Body of pancreas (tissue), 4 donors: ENCODE data around the gene PBX3. TPM values are rescaled to one million over a fixed set of nuclear protein-coding genes. Genes with fewer than 3 reads are reported as not detected.
A peak's percentile ranks its signal among the peaks of the same experiment; 100 is the strongest.
"Not testable (repeated sequence)": the region's sequence is repeated elsewhere in the genome, so short reads cannot be mapped to it uniquely, and the experiment has no call there.

Experiments used
- ATAC-seq: fragments of 150-250 bp; one replicate; pipeline ENCODE4 v1.9.1; 2016
- DNase-seq, 4 donors: peaks; one replicate each; pipeline ENCODE4 v3.0.0-alpha.2; 2019
- H3K27ac ChIP-seq, 4 donors: fragments of 200-600 bp; sonication (generic); 1 replicate in 3 of 4; 2 replicates in 1 of 4; pipeline versions ENCODE4 v1.5.1 to v1.6.1; 2016 to 2019; ENCODE audit warnings: mild to moderate bottlenecking in 1 of 4, mixed read lengths in 1 of 4, moderate library complexity in 1 of 4
- H3K27me3 ChIP-seq, 2 donors: fragments of 200-600 bp; sonication (generic); one replicate each; pipeline ENCODE4 v1.6.0; 2016; ENCODE audit warnings: mild to moderate bottlenecking in 1 of 2
- H3K36me3 ChIP-seq, 2 donors: fragments of 200-600 bp; sonication (generic); replicated peaks in 1 of 2; 2 replicates each; pipeline ENCODE4 v1.5.1; 2016; ENCODE audit warnings: low read depth in 2 of 2; ENCODE audit not compliant: insufficient read depth in 1 of 2
- H3K4me1 ChIP-seq: fragments of 200-600 bp; sonication (generic); one replicate; pipeline ENCODE4 v1.6.0; 2016
- H3K4me3 ChIP-seq, 2 donors: fragments of 200-600 bp; sonication (generic); 1 replicate in 1 of 2; 2 replicates in 1 of 2; pipeline ENCODE4 v1.5.1; 2016 to 2019
- H3K9me3 ChIP-seq, 3 donors: fragments of 200-600 bp; sonication (generic); 1 replicate in 2 of 3; 2 replicates in 1 of 3; pipeline ENCODE4 v1.5.1; 2016
- CTCF ChIP-seq, 7 experiments: fragments of 450-650 bp in 4 of 7; fragments of 200-600 bp in 3 of 7; sonication (generic) in 3 of 7; IDR thresholded peaks; one replicate each; pipeline ENCODE4 v1.5.1; 2016 to 2019; ENCODE audit warnings: antibody characterized with exemption in 7 of 7
- POLR2A ChIP-seq, 3 donors: fragments of 450-650 bp; IDR thresholded peaks; one replicate each; pipeline ENCODE4 v1.6.1; 2016; ENCODE audit warnings: antibody characterized with exemption in 3 of 3, mild to moderate bottlenecking in 2 of 3
- WGBS, 2 donors: methylation state at CpG; one replicate each; pipeline ENCODE4 v1.1.5; 2017; 5-methylcytosine and 5-hydroxymethylcytosine counted together
- intact Hi-C: fragments of 100-400 bp; cut with DNase I; formaldehyde crosslinking; loops from one replicate; pipeline ENCODE4 v1.15.1; 2023
- total RNA-seq, 2 donors: library from RNA; depleted of rRNA; stranded (reverse); fragments of >200 nt; gene quantifications; one replicate each; pipeline ENCODE4 v1.1.0, GENCODE V29; 2016

PBX3 gene
- total RNA-seq, 2 donors from 2014 or later = 12.5 to 36.3 TPM

- H3K27me3 ChIP-seq = no peaks in the 10 kb centered on the region
- no peak overlapping the region for H3K27ac ChIP-seq
- 47 to 68% methylated on average over 4 of the region's 4 CpGs for WGBS, 2 donors
- intact Hi-C loops = no loop called here
- no peak overlapping the region for H3K4me3 ChIP-seq
- ATAC-seq = no peak
- no peaks in the 10 kb centered on the region for H3K36me3 ChIP-seq
- peaks cover 7% of the 10 kb centered on the region for H3K4me1 ChIP-seq
- DNase-seq = no peak
- no peak for TF ChIP-seq POLR2A (IDR thresholded peaks at IDR 0.05)
- TF ChIP-seq CTCF (IDR thresholded peaks at IDR 0.05) = no peak
- no peaks in the 10 kb centered on the region for H3K9me3 ChIP-seq
Observed at GRCh38 chr9:125821078-125821477, 73.9 kb downstream of the PBX3 start.

- no peaks in the 10 kb centered on the region for H3K36me3 ChIP-seq
- intact Hi-C loops = no loop called here
- no peak overlapping the region for H3K27ac ChIP-seq
- TF ChIP-seq CTCF (IDR thresholded peaks at IDR 0.05) (no peak), POLR2A (IDR thresholded peaks at IDR 0.05) (no peak)
- ATAC-seq (no peak), DNase-seq (no peak)
- peaks cover 7% of the 10 kb centered on the region for H3K4me1 ChIP-seq
- WGBS, 2 donors = 48 to 53% methylated on average over 2 of the region's 2 CpGs
- no peaks in the 10 kb centered on the region for H3K9me3 ChIP-seq
- no peaks in the 10 kb centered on the region for H3K27me3 ChIP-seq
- no peak overlapping the region for H3K4me3 ChIP-seq
Observed at GRCh38 chr9:125822160-125822559, 75.0 kb downstream of the PBX3 start.

DNA sequence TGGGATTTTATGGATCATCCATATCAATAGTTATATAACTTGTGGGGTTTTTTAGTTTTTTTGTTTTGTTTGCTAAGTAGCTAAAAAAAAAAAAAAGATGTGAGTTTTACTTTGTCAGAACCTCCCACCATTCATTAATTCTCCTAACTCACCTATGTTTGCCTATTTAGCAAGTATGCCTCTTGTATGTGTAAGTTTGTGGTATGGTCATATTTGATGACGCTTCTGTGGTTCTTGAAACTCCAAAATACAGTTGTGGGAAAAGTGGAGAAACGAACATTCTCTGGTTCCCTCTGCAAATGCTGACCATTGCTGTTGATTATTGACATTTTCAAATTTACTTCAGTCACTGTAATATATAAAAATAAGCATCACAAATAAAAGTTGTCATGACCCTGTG is 75.7 kb downstream of the PBX3 start:
- Histone ChIP-seq H3K4me3 (no peak overlapping the region), H3K36me3 (no peaks in the 10 kb centered on the region), H3K9me3 (no peaks in the 10 kb centered on the region), H3K27ac (no peak overlapping the region), H3K4me1 (peaks cover 7% of the 10 kb centered on the region), H3K27me3 (no peaks in the 10 kb centered on the region)
- 66 to 80% methylated on average over 2 of the region's 2 CpGs for WGBS, 2 donors
- ATAC-seq (no peak), DNase-seq (no peak)
- TF ChIP-seq CTCF (IDR thresholded peaks at IDR 0.05) = no peak
- intact Hi-C loops = no loop called here

DNA sequence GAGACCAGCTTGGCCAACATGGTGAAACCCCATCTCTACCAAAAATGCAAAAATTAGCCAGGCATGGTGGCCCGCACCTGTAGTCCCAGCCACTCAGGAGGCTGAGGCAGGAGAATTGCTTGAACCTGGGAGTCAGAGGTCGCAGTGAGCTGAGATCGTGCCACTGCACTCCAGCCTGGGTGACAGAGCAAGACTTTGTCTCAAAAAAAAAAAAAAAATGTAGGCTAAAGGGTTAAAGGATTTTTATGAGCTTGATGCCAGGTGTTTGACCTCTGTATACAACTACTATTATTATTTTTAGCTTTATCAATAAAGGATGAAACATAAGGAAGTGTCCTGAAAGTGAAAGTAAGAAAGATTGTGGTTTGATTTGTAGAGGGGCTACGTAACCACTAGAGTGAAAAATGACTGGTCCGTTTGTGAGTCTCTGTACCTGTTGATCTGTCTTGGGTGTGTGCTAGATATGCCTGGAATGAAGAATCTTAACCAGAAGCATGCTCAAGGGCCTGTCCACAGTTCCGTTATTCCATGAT is 76.8 kb downstream of the PBX3 start:
- H3K27ac ChIP-seq = peak overlapping the region in 2 of 4 donors; percentile 17 to 55
- H3K9me3 ChIP-seq, H3K36me3 ChIP-seq, intact Hi-C loops, H3K27me3 ChIP-seq, H3K4me3 ChIP-seq, ATAC-seq, H3K4me1 ChIP-seq, DNase-seq: not testable (repeated sequence)
- WGBS, 2 donors = 71% methylated on average over 6 of the region's 6 CpGs

DNA sequence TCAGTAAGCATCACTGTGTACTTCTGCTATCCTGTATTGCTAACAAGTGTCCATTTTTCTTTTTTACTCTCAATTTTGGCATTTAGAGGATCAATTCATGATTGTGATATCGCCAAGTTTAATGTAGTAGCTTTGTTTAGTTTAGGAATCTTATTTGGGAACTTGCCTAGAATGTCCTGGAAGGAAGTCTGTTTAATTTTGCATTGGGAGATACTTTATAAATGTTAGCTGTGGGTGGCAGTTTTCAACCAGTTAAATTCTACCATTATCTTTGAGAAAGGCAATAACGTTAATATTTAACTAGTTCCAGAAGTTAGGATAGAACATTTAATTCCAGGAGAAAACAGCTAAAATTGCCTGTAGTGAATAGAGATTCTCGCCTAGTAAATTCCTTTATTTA is 78.6 kb downstream of the PBX3 start:
- no peaks in the 10 kb centered on the region for H3K36me3 ChIP-seq
- WGBS, 2 donors = 26 to 28% methylated on average over 3 of the region's 3 CpGs
- H3K9me3 ChIP-seq = no peaks in the 10 kb centered on the region
- no peak overlapping the region for H3K4me3 ChIP-seq
- H3K27me3 ChIP-seq = no peaks in the 10 kb centered on the region
- intact Hi-C loops = no loop called here
- H3K27ac ChIP-seq = peak overlapping the region in 2 of 4 donors; percentile 15 to 52
- no peak for ATAC-seq
- DNase-seq = no peak
- TF ChIP-seq POLR2A (IDR thresholded peaks at IDR 0.05) (no peak), CTCF (IDR thresholded peaks at IDR 0.05) (no peak)
- peaks cover 12% of the 10 kb centered on the region for H3K4me1 ChIP-seq
